Measurements from ENCODE around the gene MYO1D.
A peak's percentile ranks its signal among the peaks of the same experiment; 100 is the strongest.
"Not testable (repeated sequence)": the region's sequence is repeated elsewhere in the genome, so short reads cannot be mapped to it uniquely, and the experiment has no call there.

MYO1D gene

DNA sequence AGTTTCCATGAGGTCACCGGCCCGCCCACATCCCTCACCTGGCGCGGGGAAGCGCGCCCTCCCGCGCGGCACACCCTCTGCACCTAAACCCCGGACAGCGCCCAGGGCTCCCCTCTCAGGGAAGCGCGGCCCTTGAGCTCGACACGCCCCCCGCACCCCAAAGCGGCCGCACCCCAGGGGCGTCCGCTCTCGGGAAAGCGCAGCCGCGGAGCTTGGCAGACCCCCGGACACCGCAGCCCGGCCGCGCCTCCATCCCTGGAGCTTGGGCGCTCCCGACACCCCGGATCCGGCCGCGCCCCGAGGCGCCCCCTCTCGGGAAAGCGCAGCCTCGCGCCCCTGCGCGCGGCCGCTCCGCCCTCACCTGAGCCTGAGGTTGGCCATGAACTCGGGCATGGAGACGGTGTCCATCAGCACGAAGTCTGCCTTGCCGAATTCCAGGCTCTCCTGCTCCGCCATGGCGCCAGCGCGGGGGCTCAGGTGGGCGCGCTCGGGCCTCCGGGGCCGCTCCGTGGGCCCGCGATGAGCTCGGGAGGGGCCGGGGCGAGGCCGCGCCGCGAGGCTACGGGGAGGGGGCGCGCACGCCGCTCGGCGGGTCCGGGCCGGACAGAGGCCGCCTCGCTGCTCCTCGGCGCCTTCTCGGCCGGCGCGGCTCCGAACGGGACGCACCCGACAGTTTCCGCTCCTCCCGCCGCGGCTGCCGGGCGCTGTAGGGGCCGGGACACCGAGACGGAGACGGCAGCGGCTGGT lies at the start of gene MYO1D:
Gene MYO1D, minus strand, starts transcription at position 708 of the 747 bp plus-strand sequence. Its CDS starts 252 bp downstream, at position 456.
- peak; percentile 74 for DNase-seq

DNA sequence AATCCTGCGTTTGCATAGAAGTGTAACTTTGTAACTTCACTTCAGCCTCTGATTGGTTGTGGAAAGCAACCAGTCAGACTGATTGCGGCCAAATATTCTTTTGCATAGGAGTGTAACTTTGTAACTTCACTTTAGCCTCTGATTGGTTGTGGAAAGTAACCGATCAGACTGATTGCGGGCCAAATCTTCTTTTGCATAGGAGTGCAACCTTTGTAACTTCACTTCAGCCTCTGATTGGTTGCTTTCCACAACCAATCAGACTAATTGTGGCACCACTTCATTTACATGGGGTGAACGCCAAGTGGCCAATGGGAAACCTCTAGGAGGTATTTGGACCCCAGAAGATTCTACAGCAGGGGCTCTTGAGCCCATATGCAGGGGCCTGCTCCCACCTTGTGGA lies 49.3 kb upstream of the MYO1D start:
- DNase-seq: no peak

GRCh38 chr17:32923905-32924304 lies 47.0 kb upstream of the MYO1D start:
- DNase-seq: not testable (repeated sequence)

DNA sequence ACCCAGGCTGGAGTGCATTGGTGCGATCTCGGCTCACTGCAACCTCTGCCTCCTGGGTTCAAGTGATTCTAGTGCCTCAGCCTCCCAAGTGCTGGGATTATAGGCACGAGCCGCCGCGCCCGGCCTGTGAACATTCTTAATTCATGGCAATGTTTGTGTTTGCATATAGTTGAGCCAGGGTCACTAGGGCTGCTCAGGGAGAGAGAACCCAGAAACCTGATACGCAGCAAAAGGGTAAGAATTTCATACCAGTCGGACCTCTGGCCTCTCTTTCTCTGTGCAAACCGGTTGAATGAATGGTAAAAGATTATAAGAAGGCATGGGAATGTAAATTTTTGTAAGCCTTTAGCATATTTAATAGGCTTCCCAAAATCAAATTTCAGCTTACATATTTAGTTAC lies 44.1 kb upstream of the MYO1D start:
- no peak for DNase-seq

DNA sequence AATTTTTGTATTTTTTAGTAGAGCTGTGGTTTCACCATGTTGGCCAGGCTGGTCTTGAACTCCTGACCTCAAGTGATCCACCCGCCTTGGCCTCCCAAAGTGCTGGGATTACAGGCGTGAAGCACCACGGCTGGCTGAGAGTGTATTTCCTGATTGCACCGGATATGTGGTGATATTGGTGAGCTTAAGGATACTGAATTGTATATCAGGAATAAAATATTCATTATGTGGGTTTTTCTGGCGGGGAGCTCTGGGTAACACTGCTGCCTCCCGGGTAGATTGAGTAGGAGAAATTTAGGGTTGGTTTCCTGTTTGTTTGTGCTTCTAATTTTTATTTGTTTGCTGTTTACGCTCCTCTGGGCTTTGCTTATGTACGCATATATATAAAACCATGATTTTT lies 43.4 kb upstream of the MYO1D start:
- DNase-seq: no peak

- not testable (repeated sequence) for DNase-seq
Observed at GRCh38 chr17:32919876-32920275, 43.0 kb upstream of the MYO1D start.

DNA sequence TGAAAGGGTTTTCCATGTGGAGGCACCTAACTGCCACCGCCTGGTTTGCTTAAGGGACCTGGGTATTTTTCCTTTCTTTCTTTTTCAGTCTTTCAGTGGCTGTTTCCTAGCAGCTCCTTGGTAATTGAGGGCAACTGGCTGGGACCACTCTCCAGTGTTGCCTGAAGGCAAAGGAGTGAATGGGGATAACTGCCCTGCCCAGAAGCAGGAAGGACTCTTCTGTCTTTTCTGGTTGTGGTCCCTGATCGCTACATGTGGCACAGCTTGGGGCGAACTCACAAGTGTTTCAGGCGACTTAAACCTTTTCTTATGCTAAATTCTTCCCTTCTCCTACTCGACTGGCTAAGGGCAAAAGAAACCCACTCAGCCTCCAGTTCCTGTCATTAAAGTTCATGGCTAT lies 40.9 kb upstream of the MYO1D start:
- DNase-seq: no peak

DNA sequence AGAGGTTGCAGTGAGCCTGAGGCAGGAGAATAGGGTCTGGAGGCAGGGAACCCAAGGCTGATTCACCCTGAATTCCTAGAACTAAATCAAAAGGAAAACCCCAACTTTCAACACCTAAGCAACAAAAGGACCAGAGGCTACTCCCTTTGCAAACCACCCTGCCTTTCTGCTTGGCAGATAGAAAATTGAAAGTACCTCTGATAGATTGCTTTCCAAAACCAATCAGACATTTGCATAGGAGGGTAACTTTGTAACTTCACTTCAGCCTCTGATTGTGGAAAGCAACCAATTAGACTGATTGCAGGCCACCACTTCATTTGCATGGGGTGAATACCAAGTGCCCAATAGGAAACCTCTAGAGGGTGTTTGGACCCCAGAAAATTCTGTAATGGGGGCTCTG lies 40.2 kb upstream of the MYO1D start:
- DNase-seq: no peak

DNA sequence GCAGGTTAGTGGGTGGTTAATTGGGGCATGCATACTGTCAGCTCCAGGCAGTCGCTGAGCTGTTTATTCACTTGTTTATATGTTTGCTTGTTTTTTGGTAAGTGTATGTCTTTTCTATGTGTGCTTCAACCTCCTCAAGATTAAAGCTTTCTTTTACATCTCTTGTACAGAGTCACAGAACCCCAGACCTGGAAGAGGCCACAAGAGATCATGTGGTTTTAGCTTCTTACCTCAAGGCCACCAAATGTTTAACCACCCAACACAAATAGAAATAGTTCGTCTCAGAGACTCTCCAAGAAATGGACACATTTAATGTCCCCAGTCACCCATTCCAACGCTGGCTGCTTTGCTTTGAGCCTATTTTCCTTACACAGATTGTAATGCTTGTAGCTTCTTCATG lies 39.2 kb upstream of the MYO1D start:
- DNase-seq: no peak

- DNase-seq: no peak
Observed at GRCh38 chr17:32915245-32915644, 38.3 kb upstream of the MYO1D start.

GRCh38 chr17:32914181-32914580 lies 37.3 kb upstream of the MYO1D start:
- no peak for DNase-seq

DNA sequence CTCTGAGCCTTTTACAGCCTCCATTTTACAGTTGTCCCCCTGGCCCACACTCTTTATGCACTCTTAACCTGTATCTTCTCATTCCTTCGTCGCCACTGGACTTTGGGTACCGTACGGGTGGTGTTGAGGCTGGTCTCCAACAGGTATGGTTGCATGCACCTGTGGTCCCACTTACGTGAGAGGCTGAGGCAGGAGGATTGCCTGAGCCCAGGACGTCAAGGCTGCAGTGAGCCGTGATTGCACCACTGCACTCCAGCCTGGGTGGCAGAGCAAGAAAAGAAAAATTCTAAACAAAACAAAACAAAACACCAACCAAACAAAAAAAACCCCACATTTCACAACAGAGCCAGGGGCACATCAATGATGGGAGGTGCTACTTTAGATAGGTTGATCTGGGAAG lies 36.7 kb upstream of the MYO1D start:
- DNase-seq: no peak

DNA sequence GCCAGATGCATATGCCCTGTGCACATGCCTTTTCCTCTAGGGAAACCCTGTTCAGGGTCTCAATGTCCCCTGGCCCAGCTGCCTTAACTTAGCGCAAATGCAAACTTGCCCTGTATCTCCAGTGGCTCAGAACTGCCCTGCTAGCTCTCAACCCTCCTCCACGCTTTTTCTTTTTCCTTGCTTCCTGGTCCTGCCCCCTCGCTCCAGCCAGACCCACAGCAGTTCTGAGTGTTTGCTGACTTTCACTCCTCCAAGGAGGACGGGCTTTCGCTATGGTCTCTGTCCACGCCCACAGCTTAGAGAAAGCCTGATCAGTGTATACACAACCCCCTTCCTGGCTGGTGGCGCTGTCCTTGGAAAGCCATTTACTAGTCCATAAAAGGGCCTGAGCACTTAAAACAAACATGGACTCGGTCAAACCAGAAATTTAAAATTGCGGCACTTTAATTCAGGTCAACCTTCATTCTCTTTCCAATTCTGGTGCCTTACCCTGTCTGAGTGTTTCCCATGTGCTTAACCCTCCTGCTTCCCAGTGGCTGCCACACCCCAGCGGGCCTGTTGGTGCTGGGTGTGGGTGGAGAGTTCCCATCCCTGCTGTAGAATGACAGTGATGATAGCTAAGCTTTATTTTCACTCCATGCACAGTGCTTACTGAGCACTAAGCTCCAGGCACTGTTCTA lies 35.4 kb upstream of the MYO1D start:
- DNase-seq: peak; percentile 67

- DNase-seq: no peak
Observed at GRCh38 chr17:32910769-32911168, 33.8 kb upstream of the MYO1D start.

DNA sequence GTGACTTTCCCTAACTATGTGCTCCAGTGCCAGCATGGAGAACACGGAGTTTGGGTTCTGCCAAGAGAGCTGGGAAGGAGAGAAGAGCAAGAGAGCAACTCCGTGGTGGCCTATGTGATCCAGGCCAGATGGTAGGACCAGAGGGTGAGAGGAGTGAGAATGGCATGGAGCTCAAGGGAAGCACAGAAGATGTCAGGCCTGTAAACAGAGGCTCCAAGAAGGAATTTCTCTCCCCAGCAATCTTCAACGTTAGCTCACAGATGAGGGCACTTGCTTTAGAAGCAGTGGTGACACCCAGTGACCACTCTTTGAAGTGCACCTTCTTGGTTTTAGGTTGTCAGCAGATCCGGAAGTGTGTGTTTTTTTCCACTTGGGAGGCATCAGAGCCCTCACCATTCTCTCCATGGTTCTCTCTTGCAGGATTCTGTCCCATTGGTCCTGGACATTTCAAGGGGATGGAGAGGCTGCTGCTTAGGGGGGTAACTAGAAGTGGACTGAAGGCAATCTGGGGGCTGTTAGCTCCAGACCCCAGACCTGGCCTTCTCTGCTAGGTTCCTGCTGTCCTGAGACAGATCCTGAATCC lies 33.0 kb upstream of the MYO1D start:
- DNase-seq: peak; percentile 74

DNA sequence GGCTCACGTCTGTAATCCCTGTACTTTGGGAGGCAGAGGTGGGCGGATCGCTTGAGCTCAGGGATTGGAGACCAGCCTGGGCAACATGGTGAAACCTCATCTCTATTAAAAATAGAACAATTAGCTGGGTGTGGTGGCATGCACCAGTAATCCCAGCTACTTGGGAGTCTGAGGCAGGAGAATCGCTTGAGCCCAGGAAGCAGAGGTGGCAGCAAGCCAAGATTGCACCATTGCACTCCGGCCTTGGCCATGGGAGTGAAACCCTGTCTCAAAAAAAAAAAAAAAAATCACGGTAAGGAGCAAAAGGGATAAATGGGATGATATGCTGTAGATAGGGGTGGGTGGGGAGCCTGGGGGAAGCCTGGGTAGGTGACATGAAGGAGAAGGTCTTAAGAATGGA lies 30.7 kb upstream of the MYO1D start:
- DNase-seq: no peak

DNA sequence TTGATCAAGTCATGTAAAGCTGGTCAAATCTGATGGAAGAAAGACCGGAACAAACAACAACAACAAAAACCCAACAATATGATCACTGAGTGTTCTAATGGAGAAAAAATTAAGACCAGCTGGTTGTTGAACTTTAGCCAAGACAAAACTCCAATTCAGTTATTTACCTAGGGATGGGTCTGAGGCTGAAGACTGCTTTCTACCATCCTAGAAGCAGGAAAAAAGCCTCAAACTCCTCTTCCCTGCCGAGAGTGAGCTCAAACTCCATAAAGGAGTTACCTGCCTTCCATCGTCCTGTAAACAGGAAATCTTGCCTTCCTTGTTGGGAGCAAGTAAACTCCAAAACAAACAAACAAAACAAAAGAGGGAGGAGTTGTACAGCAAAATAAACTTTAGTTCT lies 28.0 kb upstream of the MYO1D start:
- DNase-seq: no peak

DNA sequence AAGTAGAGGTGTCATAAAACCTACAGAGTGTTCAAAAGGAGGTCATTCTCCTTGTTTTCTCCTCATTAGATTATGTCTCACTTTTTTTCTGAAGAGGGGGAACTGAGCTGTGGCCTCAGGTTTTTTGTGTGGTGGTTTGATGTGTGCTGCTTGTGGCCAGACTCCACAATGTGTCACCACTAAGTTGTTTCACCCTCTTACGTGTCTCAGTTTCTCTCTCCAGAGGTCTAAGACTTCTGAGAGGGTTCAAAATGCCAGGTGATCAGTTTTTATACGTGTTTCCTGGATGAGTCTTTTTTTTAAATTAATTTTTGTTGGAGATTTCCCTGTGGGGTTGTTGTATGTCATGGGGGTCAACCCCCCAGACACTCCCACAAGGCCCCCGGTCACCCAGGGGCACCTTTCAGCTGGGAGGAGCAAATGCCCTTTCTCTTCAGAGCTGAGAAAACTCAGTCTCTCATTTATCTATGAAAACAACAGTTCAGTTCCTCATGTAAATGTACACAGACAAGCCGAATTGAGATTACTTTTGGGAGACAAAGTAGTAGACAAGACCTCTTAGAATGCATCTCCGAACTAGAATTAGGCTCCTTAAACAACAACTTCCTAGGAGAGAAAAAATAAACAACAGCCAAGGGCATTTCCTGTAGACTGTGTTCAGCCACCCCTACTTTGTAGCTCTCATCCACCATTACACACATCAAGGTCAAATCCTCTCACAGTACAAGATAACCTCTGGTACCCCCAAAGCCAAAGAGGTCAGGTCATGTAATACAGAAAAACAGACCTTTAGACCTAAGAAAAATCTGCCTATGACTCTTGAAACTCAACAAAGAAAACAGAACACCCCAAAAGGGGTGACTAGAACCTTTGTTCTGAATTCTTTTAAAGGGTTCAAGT lies 27.1 kb upstream of the MYO1D start:
- no peak for DNase-seq

GRCh38 chr17:32901743-32902142 lies 24.8 kb upstream of the MYO1D start:
- DNase-seq: no peak

GRCh38 chr17:32899236-32900013 lies 22.5 kb upstream of the MYO1D start:
- DNase-seq: no peak

DNA sequence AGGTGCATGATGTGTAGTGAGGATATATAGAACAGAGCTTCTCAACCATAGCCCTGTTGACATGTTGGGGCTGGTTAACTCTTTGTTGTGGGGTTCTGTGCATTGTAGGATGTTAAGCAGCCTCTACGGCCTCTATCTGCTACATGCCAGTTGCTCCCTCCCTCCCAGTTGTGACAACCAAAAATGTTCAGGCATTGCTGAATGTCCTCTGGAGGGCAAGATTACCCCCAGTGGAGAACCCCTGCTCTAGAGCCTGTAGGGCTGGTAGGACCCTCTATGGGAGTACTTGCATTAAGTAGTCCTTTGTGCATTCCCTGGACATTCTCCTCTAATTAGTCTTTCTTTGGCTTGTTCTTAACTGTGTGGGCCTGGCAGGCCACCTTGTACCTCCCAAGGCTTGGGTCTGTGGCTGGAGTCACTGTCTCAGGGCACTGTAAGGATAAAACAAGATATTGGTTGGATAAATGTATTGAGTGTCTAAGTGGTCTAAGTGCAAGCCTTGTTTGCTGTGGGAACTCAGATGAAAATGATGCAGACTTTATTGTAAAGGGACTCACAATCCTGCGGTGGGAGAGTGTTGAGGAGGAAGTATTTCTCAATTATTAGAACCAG lies 19.8 kb upstream of the MYO1D start:
- no peak for DNase-seq

GRCh38 chr17:32894245-32894644 lies 17.3 kb upstream of the MYO1D start:
- DNase-seq: no peak

Data from NCI-H146 (cell line).